Measurements from ENCODE around the gene C1QTNF6. TPM values are rescaled to one million over a fixed set of nuclear protein-coding genes. Genes with fewer than 3 reads are reported as not detected.

The C1QTNF6 gene
- total RNA-seq, 4 donors from 2014 or later: 0.83 to 2.9 (median 1.3) TPM

DNA sequence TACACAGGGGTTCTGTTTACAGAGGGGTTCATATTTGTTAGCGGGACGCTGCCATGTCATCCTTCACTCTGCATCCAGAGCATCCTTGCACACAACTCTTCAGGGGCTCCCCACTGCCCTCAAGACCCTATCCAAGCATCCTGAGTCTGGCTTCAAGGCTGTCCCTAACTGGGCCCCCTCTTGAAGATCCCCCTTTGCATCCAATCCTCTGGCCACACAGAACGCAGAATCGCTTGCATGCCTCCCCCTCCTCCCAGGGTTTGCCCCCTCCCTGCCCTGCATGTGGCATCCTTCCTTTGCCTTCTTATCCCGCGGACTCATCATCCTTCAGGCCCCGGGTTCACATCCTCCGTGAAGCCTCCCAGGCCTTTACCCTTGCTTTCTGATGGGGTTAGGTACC lies 18.6 kb downstream of the C1QTNF6 start:
- WGBS: 89% methylated on average over 8 of the region's 8 CpGs
- Histone ChIP-seq H3K4me1 (peaks cover 15 to 27% (median 21%) of the 10 kb centered on the region in 4 donors), H3K4me3 (no peak overlapping the region), H3K27ac (replicated peaks in 1 of 4) (no peak overlapping the region), H3K9me3 (no peaks in the 10 kb centered on the region), H3K27me3 (no peaks in the 10 kb centered on the region), H3K36me3 (no peaks in the 10 kb centered on the region)
- intact Hi-C loops (cut with DNase I): no loop called here
- TF ChIP-seq EP300 (IDR thresholded peaks at IDR 0.05) (no peak), POLR2AphosphoS5 (IDR thresholded peaks at IDR 0.05) (no peak), POLR2A (IDR thresholded peaks at IDR 0.05; ENCODE audit: low read depth) (no peak)
- TF ChIP-seq, protein P1, sequence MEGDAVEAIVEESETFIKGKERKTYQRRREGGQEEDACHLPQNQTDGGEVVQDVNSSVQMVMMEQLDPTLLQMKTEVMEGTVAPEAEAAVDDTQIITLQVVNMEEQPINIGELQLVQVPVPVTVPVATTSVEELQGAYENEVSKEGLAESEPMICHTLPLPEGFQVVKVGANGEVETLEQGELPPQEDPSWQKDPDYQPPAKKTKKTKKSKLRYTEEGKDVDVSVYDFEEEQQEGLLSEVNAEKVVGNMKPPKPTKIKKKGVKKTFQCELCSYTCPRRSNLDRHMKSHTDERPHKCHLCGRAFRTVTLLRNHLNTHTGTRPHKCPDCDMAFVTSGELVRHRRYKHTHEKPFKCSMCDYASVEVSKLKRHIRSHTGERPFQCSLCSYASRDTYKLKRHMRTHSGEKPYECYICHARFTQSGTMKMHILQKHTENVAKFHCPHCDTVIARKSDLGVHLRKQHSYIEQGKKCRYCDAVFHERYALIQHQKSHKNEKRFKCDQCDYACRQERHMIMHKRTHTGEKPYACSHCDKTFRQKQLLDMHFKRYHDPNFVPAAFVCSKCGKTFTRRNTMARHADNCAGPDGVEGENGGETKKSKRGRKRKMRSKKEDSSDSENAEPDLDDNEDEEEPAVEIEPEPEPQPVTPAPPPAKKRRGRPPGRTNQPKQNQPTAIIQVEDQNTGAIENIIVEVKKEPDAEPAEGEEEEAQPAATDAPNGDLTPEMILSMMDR (IDR thresholded peaks at IDR 0.05): no peak
- DNase-seq (ENCODE audit: extremely low spot score): no peak

DNA sequence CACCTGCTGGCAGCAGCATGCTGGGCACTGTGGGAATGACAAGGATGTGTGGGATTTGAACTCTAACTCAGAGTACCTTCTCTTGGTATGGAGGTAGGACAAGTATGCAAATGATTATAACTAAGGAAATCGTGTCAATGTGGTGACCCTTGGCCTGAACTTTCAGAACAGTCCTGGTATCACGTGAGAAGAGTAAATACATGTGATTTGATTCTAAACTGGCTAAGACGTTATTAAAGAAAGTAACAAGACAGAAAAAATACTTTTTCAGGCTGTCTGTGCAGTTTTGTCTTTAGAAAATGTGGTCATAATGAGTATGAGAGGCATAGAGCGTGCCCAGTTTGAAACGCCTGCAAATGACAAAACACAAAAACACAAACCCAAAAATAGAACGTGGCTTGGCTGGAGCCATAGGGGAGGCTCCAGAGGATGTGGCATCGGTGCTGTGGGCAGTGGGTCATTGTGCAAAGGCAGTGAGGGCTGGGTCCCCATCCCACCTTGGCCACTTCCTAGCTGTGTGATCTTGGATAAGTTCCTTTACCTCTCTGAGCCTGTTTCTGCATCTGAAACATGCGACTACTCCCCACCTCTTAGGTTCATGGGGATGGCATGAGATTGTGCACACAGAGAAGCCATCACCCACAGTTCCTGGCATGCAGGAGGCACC lies 19.9 kb downstream of the C1QTNF6 start:
- Histone ChIP-seq H3K27me3 (peaks cover 0 to 6% (median 0%) of the 10 kb centered on the region in 4 donors), H3K9me3 (no peaks in the 10 kb centered on the region), H3K4me3 (no peak overlapping the region), H3K4me1 (peaks cover 15 to 27% (median 21%) of the 10 kb centered on the region in 4 donors), H3K27ac (replicated peaks in 1 of 4) (peak overlapping the region in 2 of 4 donors; percentile 7 to 41), H3K36me3 (no peaks in the 10 kb centered on the region)
- DNase-seq (ENCODE audit: extremely low spot score): no peak
- intact Hi-C loops (cut with DNase I): loop anchor here (1.0 kb wide), 1 partner anchor 30 kb away; no protein-coding TSS in a partner anchor
- no peak for TF ChIP-seq EP300 (IDR thresholded peaks at IDR 0.05)
- TF ChIP-seq POLR2A (IDR thresholded peaks at IDR 0.05; ENCODE audit: low read depth): no peak
- WGBS: 40% methylated on average over 8 of the region's 8 CpGs

DNA sequence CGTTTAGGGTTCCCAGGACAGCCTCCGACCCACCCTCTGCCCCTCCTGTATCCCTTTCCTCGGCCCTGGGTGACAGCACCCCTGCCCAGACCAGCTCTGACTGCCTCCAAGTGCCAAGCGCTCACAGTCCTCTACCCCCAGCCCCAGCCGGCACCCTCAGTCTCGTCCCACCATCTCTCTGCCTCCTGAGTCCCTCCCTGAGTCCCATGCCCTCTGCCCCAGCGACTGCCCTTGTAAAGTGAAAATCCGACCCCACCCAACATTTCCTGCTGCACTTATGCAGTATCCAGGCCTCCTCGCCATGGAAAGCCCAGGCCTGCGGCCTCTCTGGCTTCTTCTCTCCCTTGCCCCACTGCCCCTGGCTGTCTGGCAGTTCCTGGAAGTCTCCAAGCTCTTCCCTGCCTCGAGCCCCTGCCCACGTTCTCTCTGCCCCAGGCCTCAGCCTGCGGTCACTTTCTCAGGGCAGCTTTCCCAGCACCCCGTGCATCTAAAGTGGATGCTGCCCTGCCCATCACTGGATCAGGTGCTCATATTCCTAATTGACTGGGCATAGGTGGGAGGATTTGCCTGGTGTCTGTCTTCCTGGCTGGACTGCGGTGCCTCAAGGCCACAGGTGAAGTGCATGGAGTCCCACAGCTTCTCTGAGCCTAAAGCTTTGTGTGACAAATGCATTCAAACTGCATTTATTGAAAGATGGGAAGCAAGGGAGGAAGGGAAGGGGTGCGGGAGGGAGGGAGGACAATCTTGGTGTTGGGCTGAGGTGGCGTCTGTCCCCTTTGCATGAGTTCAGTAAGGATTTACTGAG lies 20.7 kb downstream of the C1QTNF6 start:
- intact Hi-C loops (cut with DNase I): loop anchor here (1.0 kb wide), 1 partner anchor 31 kb away; no protein-coding TSS in a partner anchor
- peak overlapping the region in 1 of 4 donors; percentile 32 for H3K4me3 ChIP-seq
- peaks cover 15 to 27% (median 21%) of the 10 kb centered on the region in 4 donors for H3K4me1 ChIP-seq
- H3K27me3 ChIP-seq: peaks cover 0 to 12% (median under 1%) of the 10 kb centered on the region in 4 donors
- WGBS: 67% methylated on average over 15 of the region's 17 CpGs
- TF ChIP-seq EP300 (IDR thresholded peaks at IDR 0.05) (no peak), POLR2A (IDR thresholded peaks at IDR 0.05; ENCODE audit: low read depth) (no peak), POLR2AphosphoS5 (IDR thresholded peaks at IDR 0.05) (no peak)
- TF ChIP-seq, protein P1 (IDR thresholded peaks at IDR 0.05): no peak
- no peaks in the 10 kb centered on the region for H3K36me3 ChIP-seq
- H3K27ac ChIP-seq (replicated peaks in 1 of 4): peak overlapping the region in 3 of 4 donors; percentile 26 to 41 (median 34)
- DNase-seq (ENCODE audit: extremely low spot score): no peak
- no peaks in the 10 kb centered on the region for H3K9me3 ChIP-seq

DNA sequence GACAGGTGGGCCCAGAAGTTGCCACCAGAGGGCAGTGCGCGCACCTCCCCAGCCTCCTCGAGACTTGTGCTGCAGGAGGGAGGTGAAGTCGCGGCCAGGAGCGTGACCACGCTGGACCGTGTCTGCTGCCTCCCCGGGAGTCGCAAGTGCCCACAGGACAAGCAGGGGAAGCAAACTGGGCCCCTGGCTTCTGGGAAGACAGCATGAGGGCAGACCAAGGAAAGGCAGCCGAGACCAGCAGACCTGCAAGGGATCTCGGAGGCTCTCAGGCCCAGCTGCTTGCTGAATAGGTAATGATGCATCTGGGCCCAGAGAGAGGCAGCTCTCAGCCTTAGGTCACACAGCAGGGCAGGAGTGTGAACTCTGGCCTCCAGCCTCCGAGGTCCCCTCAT lies 21.4 kb downstream of the C1QTNF6 start:
- Histone ChIP-seq H3K27ac (replicated peaks in 1 of 4) (peak overlapping the region in 1 of 4 donors; percentile 26), H3K36me3 (no peaks in the 10 kb centered on the region), H3K4me1 (peaks cover 15 to 27% (median 21%) of the 10 kb centered on the region in 4 donors), H3K27me3 (peaks cover 0 to 15% (median 2%) of the 10 kb centered on the region in 4 donors), H3K4me3 (peak overlapping the region in 3 of 4 donors; percentile 5 to 32 (median 17)), H3K9me3 (no peaks in the 10 kb centered on the region)
- intact Hi-C loops (cut with DNase I): loop anchor here (1.0 kb wide), 1 partner anchor 32 kb away; no protein-coding TSS in a partner anchor
- TF ChIP-seq POLR2AphosphoS5 (IDR thresholded peaks at IDR 0.05) (peak; percentile 59 to 85), EP300 (IDR thresholded peaks at IDR 0.05) (no peak)
- TF ChIP-seq, protein P1 (IDR thresholded peaks at IDR 0.05): peak; percentile 91 to 94 (median 94)
- peak; percentile 96 for DNase-seq (ENCODE audit: extremely low spot score)
- WGBS: 16% methylated on average over 11 of the region's 13 CpGs
